ENCODE results near the gene LGALS7B.
"Not testable (repeated sequence)": the region's sequence is repeated elsewhere in the genome, so short reads cannot be mapped to it uniquely, and the experiment has no call there.

DNA sequence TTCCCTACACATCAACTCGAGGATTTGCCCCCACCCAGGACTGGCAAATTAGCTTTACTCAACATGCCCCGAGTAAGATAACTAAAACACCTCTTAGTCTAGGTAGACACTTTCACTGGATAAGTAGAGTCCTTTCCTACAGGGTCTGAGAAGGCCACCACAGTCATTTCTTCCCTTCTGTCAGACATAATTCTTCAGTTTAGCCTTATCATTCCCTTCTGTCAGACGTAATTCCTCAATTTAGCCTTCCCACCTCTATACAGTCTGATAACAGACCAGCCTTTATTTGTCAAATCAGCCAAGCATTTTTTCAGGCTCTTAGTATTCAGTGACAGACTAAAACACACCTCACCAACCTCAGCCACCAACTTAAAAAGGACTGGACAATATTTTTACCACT lies 35.2 kb upstream of the LGALS7B start:
- not testable (repeated sequence) for TF ChIP-seq EZH2 (IDR thresholded peaks at IDR 0.05; ENCODE audit: insufficient read depth, low read length)
- TF ChIP-seq, protein P1, sequence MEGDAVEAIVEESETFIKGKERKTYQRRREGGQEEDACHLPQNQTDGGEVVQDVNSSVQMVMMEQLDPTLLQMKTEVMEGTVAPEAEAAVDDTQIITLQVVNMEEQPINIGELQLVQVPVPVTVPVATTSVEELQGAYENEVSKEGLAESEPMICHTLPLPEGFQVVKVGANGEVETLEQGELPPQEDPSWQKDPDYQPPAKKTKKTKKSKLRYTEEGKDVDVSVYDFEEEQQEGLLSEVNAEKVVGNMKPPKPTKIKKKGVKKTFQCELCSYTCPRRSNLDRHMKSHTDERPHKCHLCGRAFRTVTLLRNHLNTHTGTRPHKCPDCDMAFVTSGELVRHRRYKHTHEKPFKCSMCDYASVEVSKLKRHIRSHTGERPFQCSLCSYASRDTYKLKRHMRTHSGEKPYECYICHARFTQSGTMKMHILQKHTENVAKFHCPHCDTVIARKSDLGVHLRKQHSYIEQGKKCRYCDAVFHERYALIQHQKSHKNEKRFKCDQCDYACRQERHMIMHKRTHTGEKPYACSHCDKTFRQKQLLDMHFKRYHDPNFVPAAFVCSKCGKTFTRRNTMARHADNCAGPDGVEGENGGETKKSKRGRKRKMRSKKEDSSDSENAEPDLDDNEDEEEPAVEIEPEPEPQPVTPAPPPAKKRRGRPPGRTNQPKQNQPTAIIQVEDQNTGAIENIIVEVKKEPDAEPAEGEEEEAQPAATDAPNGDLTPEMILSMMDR (IDR thresholded peaks at IDR 0.05; ENCODE audit: insufficient read depth, low read depth, low read length): not testable (repeated sequence)
